Measurements from ENCODE around the gene CARTPT. TPM values are rescaled to one million over a fixed set of nuclear protein-coding genes. Genes with fewer than 3 reads are reported as not detected.

The CARTPT gene
- total and polyA plus RNA-seq, 9 of the 15 experiments (the other 6 are each of a cell fraction or from before 2014, with no cell fraction given): not detected

DNA sequence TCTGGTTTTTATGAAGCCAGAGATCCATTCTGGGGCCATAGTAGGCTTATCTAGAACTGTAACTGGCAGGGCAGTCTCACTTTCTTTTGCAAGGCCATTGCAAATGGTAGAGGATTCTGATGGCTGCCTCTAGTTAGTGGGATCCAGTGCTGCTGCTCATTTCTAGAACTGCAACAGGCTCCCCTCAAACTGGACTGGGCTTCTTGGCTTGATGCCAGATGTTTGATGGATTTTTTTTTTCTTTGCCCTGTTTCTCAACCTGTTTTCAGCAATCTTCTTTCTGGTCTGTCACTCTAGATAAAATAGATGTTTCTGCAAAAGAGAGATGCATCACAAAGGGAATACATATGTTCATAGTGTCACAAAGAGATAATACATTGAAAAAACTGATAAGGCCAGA, 11.9 kb downstream of the CARTPT start:
- H3K9ac ChIP-seq (ENCODE audit: insufficient read depth in 1 of 2, low read depth in 2 of 2, low read length in 2 of 2): no peak overlapping the region
- no peaks in the 10 kb centered on the region for H3K79me2 ChIP-seq (ENCODE audit: control insufficient read depth, insufficient read depth, low read length)
- no peak overlapping the region for H3K4me2 ChIP-seq (ENCODE audit: insufficient read depth, low read length)
- no peaks in the 10 kb centered on the region for H3K4me1 ChIP-seq (replicated peaks in 1 of 2; ENCODE audit: control insufficient read depth in 2 of 2, insufficient read depth in 2 of 2, low read length in 2 of 2)
- no peak overlapping the region for H3K4me3 ChIP-seq
- intact Hi-C loops (cut with micrococcal nuclease): no loop called here
- in situ Hi-C loops (cut with MboI): no loop called here
- DNase-seq (ENCODE audit: extremely low read depth in 1 of 4, low spot score in 3 of 4) (no peak), FAIRE-seq (no peak), ATAC-seq (no peak)
- no peaks in the 10 kb centered on the region for H3K9me1 ChIP-seq (ENCODE audit: control insufficient read depth, insufficient read depth, low read length)
- H3K27ac ChIP-seq (ENCODE audit: extremely low read depth, low read depth, low read length): no peak overlapping the region
- no peak overlapping the region for H2AFZ ChIP-seq (ENCODE audit: low read depth, low read length)
- BruUV-seq (replicated peaks): no TSS peak
- TF ChIP-seq MCM7 (IDR thresholded peaks at IDR 0.05) (no peak), NFIC (IDR thresholded peaks at IDR 0.05) (peak; percentile 82), NFIX (CRISPR knock-in tag; IDR thresholded peaks at IDR 0.05; ENCODE audit: low read depth) (peak; percentile 64), ZNF143 (CRISPR knock-in tag; IDR thresholded peaks at IDR 0.05) (no peak), ZSCAN29 (IDR thresholded peaks at IDR 0.05) (no peak)
- TF ChIP-seq, protein P1, sequence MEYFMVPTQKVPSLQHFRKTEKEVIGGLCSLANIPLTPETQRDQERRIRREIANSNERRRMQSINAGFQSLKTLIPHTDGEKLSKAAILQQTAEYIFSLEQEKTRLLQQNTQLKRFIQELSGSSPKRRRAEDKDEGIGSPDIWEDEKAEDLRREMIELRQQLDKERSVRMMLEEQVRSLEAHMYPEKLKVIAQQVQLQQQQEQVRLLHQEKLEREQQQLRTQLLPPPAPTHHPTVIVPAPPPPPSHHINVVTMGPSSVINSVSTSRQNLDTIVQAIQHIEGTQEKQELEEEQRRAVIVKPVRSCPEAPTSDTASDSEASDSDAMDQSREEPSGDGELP (CRISPR knock-in tag; IDR thresholded peaks at IDR 0.05; ENCODE audit: borderline replicate concordance): no peak
- ChIA-PET CTCF (ENCODE audit: low intra/inter-chr PET ratio) (no interaction called here), POLR2A (no interaction called here)
- H4K20me1 ChIP-seq (replicated peaks; ENCODE audit: control insufficient read depth, insufficient read depth, low read length): no peaks in the 10 kb centered on the region
- no peaks in the 10 kb centered on the region for H3K9me3 ChIP-seq (replicated peaks; ENCODE audit: control insufficient read depth, insufficient read depth, low read depth, low read length)
- H3K27me3 ChIP-seq (ENCODE audit: control insufficient read depth in 2 of 2, insufficient read depth in 2 of 2, low read length in 2 of 2): peaks cover 2 to 11% of the 10 kb centered on the region in 2 experiments; a peak in 3 of 5 replicates
- no peaks in the 10 kb centered on the region for H3K36me3 ChIP-seq (ENCODE audit: control insufficient read depth, insufficient read depth, low read length)

DNA sequence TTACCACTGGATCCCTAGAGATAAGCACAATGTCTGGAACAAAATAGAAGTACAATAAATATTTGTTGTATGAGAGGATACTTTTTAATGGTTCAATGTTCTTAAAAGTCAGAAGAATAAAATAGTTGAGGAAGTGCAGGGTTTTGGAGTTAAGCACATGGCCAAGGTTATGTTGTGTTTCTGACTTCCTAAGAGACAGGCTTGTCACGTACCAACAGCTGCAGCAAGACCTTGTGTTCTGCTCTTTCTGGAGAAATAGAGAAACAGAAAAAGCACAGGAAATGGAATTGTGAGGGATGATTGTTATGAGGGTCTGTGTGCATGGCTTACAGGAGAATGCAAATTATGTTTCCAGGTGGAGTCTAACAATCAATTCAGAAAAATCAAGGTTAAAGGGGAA, 12.9 kb downstream of the CARTPT start:
- no peak overlapping the region for H3K9ac ChIP-seq (ENCODE audit: insufficient read depth in 1 of 2, low read depth in 2 of 2, low read length in 2 of 2)
- POLR2A ChIA-PET: interaction anchor here (0.6 kb wide), 1 partner anchor 34 kb away, joined by 3 read pairs; no protein-coding TSS in a partner anchor

More for the DNA sequence above, 12.9 kb downstream of the CARTPT start:
- TF ChIP-seq FOXA3 (CRISPR knock-in tag; conservative IDR thresholded peaks at IDR 0.05 in 1 of 2, IDR thresholded peaks at IDR 0.05 in 1 of 2): no peak
- no peak for TF ChIP-seq ZFP36 (IDR thresholded peaks at IDR 0.05; ENCODE audit: low read depth, low read length, partially characterized antibody)
- TF ChIP-seq NCOR1 (IDR thresholded peaks at IDR 0.05): no peak
- TF ChIP-seq ZNF644 (tag; IDR thresholded peaks at IDR 0.05; ENCODE audit: low read depth): no peak
- no peak for TF ChIP-seq PHF21A (IDR thresholded peaks at IDR 0.05; ENCODE audit: borderline replicate concordance, low read depth)
- no peak for TF ChIP-seq ZNF354B (CRISPR knock-in tag; IDR thresholded peaks at IDR 0.05)
- no peak for TF ChIP-seq SIN3A (IDR thresholded peaks at IDR 0.05; ENCODE audit: borderline replicate concordance in 2 of 2, control insufficient read depth in 1 of 2, low read depth in 2 of 2, low read length in 2 of 2)
- H3K27ac ChIP-seq (ENCODE audit: extremely low read depth, low read depth, low read length): no peak overlapping the region
- in situ Hi-C loops (cut with MboI): no loop called here
- H3K27me3 ChIP-seq (ENCODE audit: control insufficient read depth in 2 of 2, insufficient read depth in 2 of 2, low read length in 2 of 2): peaks cover 2 to 11% of the 10 kb centered on the region in 2 experiments; a peak in 3 of 5 replicates
- H3K9me3 ChIP-seq (replicated peaks; ENCODE audit: control insufficient read depth, insufficient read depth, low read depth, low read length): no peaks in the 10 kb centered on the region
- H3K4me3 ChIP-seq: no peak overlapping the region
- H3K79me2 ChIP-seq (ENCODE audit: control insufficient read depth, insufficient read depth, low read length): no peaks in the 10 kb centered on the region
- no peak for FAIRE-seq
- H3K9me1 ChIP-seq (ENCODE audit: control insufficient read depth, insufficient read depth, low read length): no peaks in the 10 kb centered on the region
- ATAC-seq: no peak
- H4K20me1 ChIP-seq (replicated peaks; ENCODE audit: control insufficient read depth, insufficient read depth, low read length): no peaks in the 10 kb centered on the region
- H3K36me3 ChIP-seq (ENCODE audit: control insufficient read depth, insufficient read depth, low read length): no peaks in the 10 kb centered on the region
- intact Hi-C loops (cut with micrococcal nuclease): no loop called here
- H3K4me1 ChIP-seq (replicated peaks in 1 of 2; ENCODE audit: control insufficient read depth in 2 of 2, insufficient read depth in 2 of 2, low read length in 2 of 2): no peaks in the 10 kb centered on the region
- CTCF ChIA-PET (ENCODE audit: low intra/inter-chr PET ratio): no interaction called here
- H3K4me2 ChIP-seq (ENCODE audit: insufficient read depth, low read length): no peak overlapping the region
- WGBS (ENCODE audit: insufficient coverage, low coverage, missing lambda C conversion rate): 13% methylated on average over 1 of the region's 1 CpG
- DNase-seq (ENCODE audit: extremely low read depth in 1 of 4, low spot score in 3 of 4): no peak
- H2AFZ ChIP-seq (ENCODE audit: low read depth, low read length): no peak overlapping the region
- BruUV-seq (replicated peaks): no TSS peak

All from K562 (cell line).